ENCODE data around the gene CALCOCO1. TPM values are rescaled to one million over a fixed set of nuclear protein-coding genes. Genes with fewer than 3 reads are reported as not detected.

CALCOCO1 gene
- total and polyA plus RNA-seq, 9 of the 15 experiments (the other 6 are each of a cell fraction or from before 2014, with no cell fraction given), result 1.9 to 31.8 (median 11.0) TPM

DNA sequence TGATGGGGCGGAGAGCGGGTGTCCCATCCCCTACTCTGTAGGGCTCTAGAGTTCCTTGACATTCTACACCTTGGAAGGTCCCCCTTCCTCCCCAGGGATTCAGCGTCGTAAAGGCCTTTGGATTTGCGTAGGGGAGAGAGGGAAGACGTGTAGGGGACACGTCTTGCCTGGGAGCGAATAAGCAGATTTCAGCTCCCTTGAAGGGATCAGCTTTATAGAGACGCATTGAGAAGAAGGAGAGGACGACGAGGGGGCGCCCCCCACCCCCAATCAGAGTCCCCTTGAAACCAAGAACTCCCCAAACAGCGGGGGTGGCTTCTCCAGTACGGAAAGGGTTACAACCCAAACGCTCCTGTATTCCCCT lies 324 bp downstream of the CALCOCO1 start:
- TF ChIP-seq HDAC1 (IDR thresholded peaks at IDR 0.05) (no peak), JUN (IDR thresholded peaks at IDR 0.05; ENCODE audit: borderline replicate concordance, low read depth, low read length) (no peak), JUN (CRISPR knock-in tag; IDR thresholded peaks at IDR 0.05; ENCODE audit: borderline replicate concordance) (no peak), MECOM (CRISPR knock-in tag; IDR thresholded peaks at IDR 0.05) (no peak), ELF4 (CRISPR knock-in tag; IDR thresholded peaks at IDR 0.05) (no peak), ZBTB7A (IDR thresholded peaks at IDR 0.05; ENCODE audit: borderline replicate concordance, control insufficient read depth, low read depth, low read length) (0 out of 2 replicates have a peak, but pooled peaks have one; percentile 19)
- TF ChIP-seq, protein P1, sequence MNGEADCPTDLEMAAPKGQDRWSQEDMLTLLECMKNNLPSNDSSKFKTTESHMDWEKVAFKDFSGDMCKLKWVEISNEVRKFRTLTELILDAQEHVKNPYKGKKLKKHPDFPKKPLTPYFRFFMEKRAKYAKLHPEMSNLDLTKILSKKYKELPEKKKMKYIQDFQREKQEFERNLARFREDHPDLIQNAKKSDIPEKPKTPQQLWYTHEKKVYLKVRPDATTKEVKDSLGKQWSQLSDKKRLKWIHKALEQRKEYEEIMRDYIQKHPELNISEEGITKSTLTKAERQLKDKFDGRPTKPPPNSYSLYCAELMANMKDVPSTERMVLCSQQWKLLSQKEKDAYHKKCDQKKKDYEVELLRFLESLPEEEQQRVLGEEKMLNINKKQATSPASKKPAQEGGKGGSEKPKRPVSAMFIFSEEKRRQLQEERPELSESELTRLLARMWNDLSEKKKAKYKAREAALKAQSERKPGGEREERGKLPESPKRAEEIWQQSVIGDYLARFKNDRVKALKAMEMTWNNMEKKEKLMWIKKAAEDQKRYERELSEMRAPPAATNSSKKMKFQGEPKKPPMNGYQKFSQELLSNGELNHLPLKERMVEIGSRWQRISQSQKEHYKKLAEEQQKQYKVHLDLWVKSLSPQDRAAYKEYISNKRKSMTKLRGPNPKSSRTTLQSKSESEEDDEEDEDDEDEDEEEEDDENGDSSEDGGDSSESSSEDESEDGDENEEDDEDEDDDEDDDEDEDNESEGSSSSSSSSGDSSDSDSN (IDR thresholded peaks at IDR 0.05; ENCODE audit: borderline replicate concordance in 1 of 2, low read depth in 2 of 2, low read length in 2 of 2), result no peak
- Histone ChIP-seq H3K27ac (ENCODE audit: extremely low read depth, low read depth, low read length) (peak overlapping the region; percentile 43; the same call in 1 of the 3 replicates), H3K9me3 (replicated peaks; ENCODE audit: control insufficient read depth, insufficient read depth, low read depth, low read length) (no peaks in the 10 kb centered on the region), H2AFZ (ENCODE audit: low read depth, low read length) (peak overlapping the region; percentile 87), H3K4me3 (peak overlapping the region; percentile 51), H3K9me1 (ENCODE audit: control insufficient read depth, insufficient read depth, low read length) (no peaks in the 10 kb centered on the region), H4K20me1 (replicated peaks; ENCODE audit: control insufficient read depth, insufficient read depth, low read length) (no peaks in the 10 kb centered on the region), H3K9ac (ENCODE audit: insufficient read depth in 1 of 2, low read depth in 2 of 2, low read length in 2 of 2) (peak overlapping the region; percentile 60 to 85; a peak in 3 of 4 replicates), H3K4me1 (replicated peaks in 1 of 2; ENCODE audit: control insufficient read depth in 2 of 2, insufficient read depth in 2 of 2, low read length in 2 of 2) (peaks cover 0 to 14% of the 10 kb centered on the region in 2 experiments; a peak in 3 of 5 replicates), H3K36me3 (ENCODE audit: control insufficient read depth, insufficient read depth, low read length) (no peaks in the 10 kb centered on the region), H3K79me2 (ENCODE audit: control insufficient read depth, insufficient read depth, low read length) (no peaks in the 10 kb centered on the region), H3K4me2 (ENCODE audit: insufficient read depth, low read length) (peak overlapping the region; percentile 97), H3K27me3 (ENCODE audit: control insufficient read depth in 2 of 2, insufficient read depth in 2 of 2, low read length in 2 of 2) (no peaks in the 10 kb centered on the region)
- ChIA-PET POLR2A (interaction anchor here (0.6 to 1.5 kb wide), 3 partner anchors 10 to 439 kb away, joined by 3 to 9 read pairs (median 3); no protein-coding TSS in a partner anchor), CTCF (ENCODE audit: low intra/inter-chr PET ratio) (interaction anchor here (0.9 kb wide), 1 partner anchor 17 kb away, joined by 5 read pairs; no protein-coding TSS in a partner anchor)
- ATAC-seq (no peak), DNase-seq (ENCODE audit: extremely low read depth in 1 of 4, low spot score in 3 of 4) (peak in 2 of 4 experiments; percentile 62 to 63), FAIRE-seq (no peak)
- in situ Hi-C loops (cut with MboI), result no loop called here
- WGBS (ENCODE audit: insufficient coverage, low coverage, missing lambda C conversion rate), result 2% methylated on average over 14 of the region's 15 CpGs
- BruUV-seq (replicated peaks), result TSS peak; percentile 74
- intact Hi-C loops (cut with micrococcal nuclease), result no loop called here
